Measurements from ENCODE around the gene FXYD6.

Gene FXYD6

GRCh38 chr11:117905524-117905923, 29.1 kb upstream of the FXYD6 start:
- H3K4me3 ChIP-seq (ENCODE audit: insufficient read length, low read depth), result no peak overlapping the region
- no peaks in the 10 kb centered on the region for H3K27me3 ChIP-seq (ENCODE audit: insufficient read depth, insufficient read length)
- no peak for TF ChIP-seq YY1 (IDR thresholded peaks at IDR 0.05; ENCODE audit: insufficient read depth, insufficient read length)
- no peak for TF ChIP-seq ZNF274 (IDR thresholded peaks at IDR 0.05; ENCODE audit: low read depth, low read length)
- no peak for TF ChIP-seq SUZ12 (IDR thresholded peaks at IDR 0.05; ENCODE audit: extremely low read depth, insufficient read depth, insufficient read length)
- no peak for DNase-seq (ENCODE audit: low read depth, low spot score)
- no peaks in the 10 kb centered on the region for H3K4me1 ChIP-seq (ENCODE audit: insufficient read depth, insufficient read length)
- no peaks in the 10 kb centered on the region for H3K36me3 ChIP-seq (ENCODE audit: insufficient read depth, insufficient read length, low read length)
- H3K9me3 ChIP-seq (ENCODE audit: insufficient read depth, low read length), result no peaks in the 10 kb centered on the region
- H3K9ac ChIP-seq (ENCODE audit: insufficient read length, low read depth), result no peak overlapping the region

GRCh38 chr11:117903505-117904382, 27.3 kb upstream of the FXYD6 start:
- no peaks in the 10 kb centered on the region for H3K9me3 ChIP-seq (ENCODE audit: insufficient read depth, low read length)
- TF ChIP-seq SUZ12 (IDR thresholded peaks at IDR 0.05; ENCODE audit: extremely low read depth, insufficient read depth, insufficient read length) (no peak), ZNF274 (IDR thresholded peaks at IDR 0.05; ENCODE audit: low read depth, low read length) (no peak), YY1 (IDR thresholded peaks at IDR 0.05; ENCODE audit: insufficient read depth, insufficient read length) (no peak)
- DNase-seq (ENCODE audit: low read depth, low spot score), result no peak
- H3K36me3 ChIP-seq (ENCODE audit: insufficient read depth, insufficient read length, low read length), result no peaks in the 10 kb centered on the region
- no peak overlapping the region for H3K4me3 ChIP-seq (ENCODE audit: insufficient read length, low read depth)
- H3K9ac ChIP-seq (ENCODE audit: insufficient read length, low read depth), result no peak overlapping the region
- no peaks in the 10 kb centered on the region for H3K4me1 ChIP-seq (ENCODE audit: insufficient read depth, insufficient read length)
- H3K27me3 ChIP-seq (ENCODE audit: insufficient read depth, insufficient read length), result no peaks in the 10 kb centered on the region

GRCh38 chr11:117902001-117902845, 25.8 kb upstream of the FXYD6 start:
- DNase-seq (ENCODE audit: low read depth, low spot score), result no peak
- H3K27me3 ChIP-seq (ENCODE audit: insufficient read depth, insufficient read length), result peaks cover 3% of the 10 kb centered on the region
- H3K36me3 ChIP-seq (ENCODE audit: insufficient read depth, insufficient read length, low read length), result no peaks in the 10 kb centered on the region
- TF ChIP-seq SUZ12 (IDR thresholded peaks at IDR 0.05; ENCODE audit: extremely low read depth, insufficient read depth, insufficient read length), result no peak
- no peak for TF ChIP-seq ZNF274 (IDR thresholded peaks at IDR 0.05; ENCODE audit: low read depth, low read length)
- TF ChIP-seq YY1 (IDR thresholded peaks at IDR 0.05; ENCODE audit: insufficient read depth, insufficient read length), result no peak
- no peak overlapping the region for H3K9ac ChIP-seq (ENCODE audit: insufficient read length, low read depth)
- H3K4me3 ChIP-seq (ENCODE audit: insufficient read length, low read depth), result no peak overlapping the region
- H3K9me3 ChIP-seq (ENCODE audit: insufficient read depth, low read length), result no peaks in the 10 kb centered on the region
- no peaks in the 10 kb centered on the region for H3K4me1 ChIP-seq (ENCODE audit: insufficient read depth, insufficient read length)

- H3K27me3 ChIP-seq (ENCODE audit: insufficient read depth, insufficient read length), result peaks cover 3% of the 10 kb centered on the region
- no peak for TF ChIP-seq YY1 (IDR thresholded peaks at IDR 0.05; ENCODE audit: insufficient read depth, insufficient read length)
- no peak for TF ChIP-seq SUZ12 (IDR thresholded peaks at IDR 0.05; ENCODE audit: extremely low read depth, insufficient read depth, insufficient read length)
- no peak for TF ChIP-seq ZNF274 (IDR thresholded peaks at IDR 0.05; ENCODE audit: low read depth, low read length)
- no peak for DNase-seq (ENCODE audit: low read depth, low spot score)
Observed at GRCh38 chr11:117901601-117902000, 25.1 kb upstream of the FXYD6 start.

GRCh38 chr11:117900720-117901440, 24.4 kb upstream of the FXYD6 start:
- DNase-seq (ENCODE audit: low read depth, low spot score), result no peak
- H3K4me1 ChIP-seq (ENCODE audit: insufficient read depth, insufficient read length), result no peaks in the 10 kb centered on the region
- H3K36me3 ChIP-seq (ENCODE audit: insufficient read depth, insufficient read length, low read length), result no peaks in the 10 kb centered on the region
- H3K9ac ChIP-seq (ENCODE audit: insufficient read length, low read depth), result no peak overlapping the region
- H3K27me3 ChIP-seq (ENCODE audit: insufficient read depth, insufficient read length), result peaks cover 3% of the 10 kb centered on the region
- no peaks in the 10 kb centered on the region for H3K9me3 ChIP-seq (ENCODE audit: insufficient read depth, low read length)
- H3K4me3 ChIP-seq (ENCODE audit: insufficient read length, low read depth), result no peak overlapping the region
- TF ChIP-seq YY1 (IDR thresholded peaks at IDR 0.05; ENCODE audit: insufficient read depth, insufficient read length) (no peak), SUZ12 (IDR thresholded peaks at IDR 0.05; ENCODE audit: extremely low read depth, insufficient read depth, insufficient read length) (no peak), ZNF274 (IDR thresholded peaks at IDR 0.05; ENCODE audit: low read depth, low read length) (no peak)

More at GRCh38 chr11:117901601-117902000, 25.1 kb upstream of the FXYD6 start:
- Histone ChIP-seq H3K9ac (ENCODE audit: insufficient read length, low read depth) (no peak overlapping the region), H3K9me3 (ENCODE audit: insufficient read depth, low read length) (no peaks in the 10 kb centered on the region), H3K36me3 (ENCODE audit: insufficient read depth, insufficient read length, low read length) (no peaks in the 10 kb centered on the region), H3K4me1 (ENCODE audit: insufficient read depth, insufficient read length) (no peaks in the 10 kb centered on the region), H3K4me3 (ENCODE audit: insufficient read length, low read depth) (no peak overlapping the region)

GRCh38 chr11:117900121-117900648, 23.7 kb upstream of the FXYD6 start:
- TF ChIP-seq SUZ12 (IDR thresholded peaks at IDR 0.05; ENCODE audit: extremely low read depth, insufficient read depth, insufficient read length), result no peak
- TF ChIP-seq YY1 (IDR thresholded peaks at IDR 0.05; ENCODE audit: insufficient read depth, insufficient read length), result no peak
- no peak for TF ChIP-seq ZNF274 (IDR thresholded peaks at IDR 0.05; ENCODE audit: low read depth, low read length)
- no peaks in the 10 kb centered on the region for H3K36me3 ChIP-seq (ENCODE audit: insufficient read depth, insufficient read length, low read length)
- H3K4me3 ChIP-seq (ENCODE audit: insufficient read length, low read depth), result no peak overlapping the region
- no peak for DNase-seq (ENCODE audit: low read depth, low spot score)
- H3K9me3 ChIP-seq (ENCODE audit: insufficient read depth, low read length), result no peaks in the 10 kb centered on the region
- H3K4me1 ChIP-seq (ENCODE audit: insufficient read depth, insufficient read length), result no peaks in the 10 kb centered on the region
- H3K9ac ChIP-seq (ENCODE audit: insufficient read length, low read depth), result no peak overlapping the region
- H3K27me3 ChIP-seq (ENCODE audit: insufficient read depth, insufficient read length), result peaks cover 3% of the 10 kb centered on the region
